Glomerular visceral epithelial cell (primary cell): ENCODE results near the gene SNX4.
"Not testable (repeated sequence)": the region's sequence is repeated elsewhere in the genome, so short reads cannot be mapped to it uniquely, and the experiment has no call there.

Source experiments
- DNase-seq: peaks from one replicate; pipeline ENCODE4 v3.0.0-alpha.2; 2016; ENCODE audit errors: extremely low spot score

SNX4 gene

DNA sequence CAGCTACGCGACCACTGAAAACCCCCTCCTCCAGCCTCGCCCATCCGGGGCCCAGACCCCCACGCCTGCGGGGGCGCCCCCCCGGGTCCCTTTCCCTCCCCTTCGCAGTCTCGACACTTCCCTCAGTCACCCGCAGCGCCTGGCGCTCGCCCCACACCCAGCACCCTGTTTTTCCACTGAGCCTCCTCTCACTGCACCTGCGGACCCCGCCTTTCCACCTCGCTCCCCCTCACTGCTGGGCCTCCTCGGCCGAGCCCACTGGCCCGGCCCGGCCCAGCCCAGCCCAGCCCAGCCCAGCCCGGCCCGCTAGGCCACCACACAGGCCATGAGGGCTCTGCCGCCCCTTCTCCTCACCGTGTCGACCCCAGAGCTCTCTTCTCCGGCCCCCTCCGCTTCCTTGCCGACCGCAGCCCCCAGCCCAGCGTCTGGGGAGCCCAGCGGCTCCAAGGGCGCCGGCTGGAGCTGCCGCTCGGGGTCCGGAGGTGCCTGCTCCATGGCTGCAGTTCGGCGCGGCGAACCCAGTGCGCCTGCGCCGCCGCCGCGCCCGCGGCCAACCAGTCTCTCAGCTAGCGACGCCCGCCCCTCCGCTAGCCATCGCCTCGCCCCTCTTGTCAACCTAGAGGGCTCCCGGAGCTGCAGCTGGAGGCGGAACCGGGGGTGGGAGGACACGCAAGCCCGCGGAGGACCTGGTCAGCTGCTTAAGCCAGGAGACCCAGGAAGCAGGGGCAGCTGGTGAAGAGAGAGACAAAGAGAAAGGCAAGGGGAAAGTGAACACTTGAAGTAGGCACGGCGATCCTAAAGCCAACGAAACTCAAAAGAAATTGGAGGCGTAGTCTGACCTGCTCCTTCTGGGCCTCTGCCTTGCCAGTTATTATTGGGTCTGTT, at the start of gene SNX4:
SNX4 (minus strand) TSS at position 525 of the 885 bp plus-strand sequence; CDS start at position 495, 30 bp downstream.
- DNase-seq: peak; percentile 97

DNA sequence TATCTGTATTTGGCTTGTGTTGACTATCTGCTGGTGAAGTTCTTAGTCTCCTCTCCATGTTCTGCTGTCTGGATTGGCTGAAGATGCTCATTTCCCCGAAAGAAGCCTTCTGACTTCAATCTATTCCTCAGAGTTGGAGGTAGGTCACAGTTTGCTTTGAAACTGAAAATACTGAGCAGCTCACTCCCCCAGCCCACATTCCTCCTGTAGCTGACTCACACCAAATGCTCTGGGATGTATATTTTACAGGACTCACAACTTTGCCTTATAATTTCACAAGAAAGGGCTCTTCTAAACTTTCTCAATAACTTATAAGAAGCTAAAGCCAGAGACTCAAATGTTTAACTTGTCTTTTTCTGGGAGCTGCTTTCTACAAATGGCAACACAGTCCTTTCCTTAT, 36.3 kb upstream of the SNX4 start:
- no peak for DNase-seq

DNA sequence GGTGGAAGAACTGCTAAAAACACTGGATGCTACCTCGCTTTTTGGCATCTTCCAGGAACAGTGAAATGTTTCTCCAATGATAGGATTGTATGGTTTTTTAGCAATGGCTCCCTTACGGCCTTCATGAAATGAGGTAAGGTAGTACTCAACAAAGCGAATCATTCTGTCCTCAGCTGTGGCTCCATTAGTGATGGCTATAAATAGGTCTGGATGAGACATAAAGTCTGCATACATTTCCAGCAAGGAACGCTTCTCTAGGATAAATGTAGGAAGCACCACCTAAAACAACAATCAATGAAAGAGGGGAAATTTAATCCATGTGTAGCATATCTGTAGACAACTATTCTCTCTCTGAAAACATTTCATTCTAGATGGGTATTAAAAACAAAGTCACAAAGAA, 32.4 kb upstream of the SNX4 start:
- no peak for DNase-seq

DNA sequence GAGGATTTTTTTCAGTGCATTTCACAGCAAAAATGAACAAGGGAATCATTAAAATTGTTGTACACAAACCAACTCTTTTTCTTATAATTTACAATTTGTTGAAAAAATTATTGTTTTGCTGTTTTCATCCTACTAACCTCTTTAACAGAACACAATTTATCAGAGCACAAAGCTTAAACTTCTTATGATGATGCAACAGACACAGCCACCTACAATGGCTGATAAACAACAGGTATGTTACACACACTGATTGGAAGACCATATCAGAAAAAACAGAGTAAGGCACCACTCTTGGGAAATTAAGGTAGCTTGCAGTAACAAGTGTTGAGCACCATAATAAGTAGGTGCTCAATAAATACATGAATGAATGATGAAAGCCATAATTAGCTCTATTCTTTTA, 8.9 kb upstream of the SNX4 start:
- no peak for DNase-seq

DNA sequence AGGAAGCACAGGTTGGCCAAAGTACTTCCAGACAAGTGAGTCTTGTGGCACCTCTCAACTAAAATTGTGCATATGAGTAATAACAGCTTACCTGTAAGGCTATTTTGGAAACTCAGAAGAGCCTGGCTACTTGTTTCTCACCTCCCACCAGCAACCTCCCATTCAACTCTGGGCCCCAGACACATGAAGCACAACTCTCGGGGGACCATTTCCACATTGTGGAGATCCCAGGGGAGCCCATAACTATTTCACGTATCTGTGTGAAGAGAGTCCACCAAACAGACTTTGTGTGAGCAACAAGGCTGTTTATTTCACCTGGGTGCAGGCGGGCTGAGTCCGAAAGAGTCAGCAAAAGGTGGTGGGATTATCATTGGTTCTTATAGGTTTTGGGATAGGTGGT, 5.2 kb upstream of the SNX4 start:
- DNase-seq: no peak

DNA sequence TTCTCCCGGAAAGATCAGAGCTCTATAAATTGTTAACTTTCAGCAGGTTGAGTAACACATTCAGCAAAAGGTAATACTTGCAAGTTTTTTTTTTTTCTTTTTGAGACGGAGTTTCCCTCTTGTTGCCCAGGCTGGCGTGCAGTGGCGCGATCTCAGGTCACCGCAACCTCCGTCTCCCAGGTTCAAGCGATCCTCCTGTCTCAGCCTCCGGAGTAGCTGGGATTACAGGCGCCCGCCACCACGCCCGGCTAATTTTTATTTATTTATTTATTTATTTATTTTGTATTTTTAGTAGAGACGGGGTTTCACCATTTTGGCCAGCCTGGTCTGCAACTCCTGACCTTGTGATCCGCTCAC, 539 bp upstream of the SNX4 start:
- not testable (repeated sequence) for DNase-seq

DNA sequence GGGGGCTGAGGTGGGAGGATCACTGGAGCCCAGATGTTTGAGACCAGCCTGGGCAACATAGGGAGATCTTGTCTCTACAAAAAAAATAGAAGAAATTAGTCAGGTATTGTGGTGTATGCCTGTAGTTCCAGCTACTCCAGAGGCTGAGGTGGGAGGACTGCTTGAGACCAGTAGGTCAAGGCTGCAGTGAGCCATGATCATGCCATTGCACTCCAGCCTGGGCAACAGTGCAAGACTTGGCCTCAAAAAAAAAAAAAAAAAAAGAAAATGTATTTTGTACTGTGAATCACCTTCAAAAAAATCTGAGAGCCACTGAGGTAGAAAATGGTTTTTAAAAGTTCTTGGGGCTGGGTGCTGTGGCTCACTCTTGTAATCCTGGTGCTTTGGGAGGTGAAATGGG, 4.6 kb downstream of the SNX4 start:
- no peak for DNase-seq

DNA sequence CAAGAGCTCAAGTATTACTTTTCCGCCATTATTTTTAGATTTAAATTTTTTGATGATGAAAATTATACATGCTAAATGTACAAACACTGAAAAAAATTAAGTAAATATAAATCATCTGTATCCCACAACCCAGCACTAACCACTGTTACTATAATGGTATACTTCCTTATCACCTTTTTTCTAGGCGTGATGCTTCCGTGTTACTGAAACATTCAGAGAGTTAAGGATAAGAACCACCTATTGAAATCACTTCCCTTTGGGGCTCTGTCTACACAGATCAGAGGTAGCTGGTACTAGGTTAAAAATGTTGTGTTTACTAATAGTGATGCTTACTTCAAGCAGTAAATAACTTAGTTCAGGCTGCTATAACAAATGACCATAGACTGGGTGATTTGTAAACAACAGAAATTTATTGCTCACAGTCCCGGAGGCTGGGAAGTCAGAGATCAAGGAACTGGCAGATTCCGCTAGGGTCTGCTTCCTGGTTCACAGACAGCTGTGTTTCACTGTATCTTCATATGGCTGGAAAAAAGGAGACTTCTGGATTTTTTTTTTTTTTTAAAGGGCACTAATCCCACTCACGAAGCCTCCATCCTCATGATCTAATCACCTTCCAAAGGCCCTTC, 6.4 kb downstream of the SNX4 start:
- DNase-seq: no peak

DNA sequence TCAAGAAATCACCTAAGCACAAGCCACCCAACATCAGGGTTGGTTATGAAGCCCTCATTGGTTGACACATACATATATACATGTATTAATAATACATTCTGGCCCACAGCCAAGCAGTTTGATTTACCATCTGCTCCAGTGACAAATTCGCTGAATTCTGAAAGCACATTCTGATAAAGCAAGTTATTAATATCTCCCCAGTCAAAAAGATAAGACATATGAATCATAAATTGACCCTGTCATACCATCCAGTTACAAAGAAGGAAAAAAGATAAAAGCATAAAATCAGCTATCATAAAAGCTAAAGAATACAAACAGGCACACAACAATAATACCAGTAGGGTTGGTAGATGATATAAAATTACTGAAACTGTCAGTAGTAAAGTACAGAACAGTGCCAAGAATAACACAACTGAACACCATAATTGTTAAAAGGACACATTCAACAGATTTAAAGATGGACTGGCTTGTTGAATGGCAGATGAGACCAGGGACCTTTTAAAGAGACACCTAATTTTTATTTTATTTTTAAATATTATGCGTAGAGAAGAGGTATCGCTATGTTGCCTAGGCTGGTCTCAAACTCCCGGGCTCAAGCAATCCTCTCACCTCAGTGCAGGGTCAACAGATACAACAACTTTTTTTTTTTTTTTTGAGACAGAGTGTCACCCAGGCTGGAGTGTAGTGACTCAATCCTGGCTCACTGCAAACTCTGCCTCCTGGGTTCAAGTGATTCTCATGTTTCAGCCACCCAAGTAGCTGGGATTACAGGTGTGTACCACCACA, 7.7 kb downstream of the SNX4 start:
- peak; percentile 14 for DNase-seq

DNA sequence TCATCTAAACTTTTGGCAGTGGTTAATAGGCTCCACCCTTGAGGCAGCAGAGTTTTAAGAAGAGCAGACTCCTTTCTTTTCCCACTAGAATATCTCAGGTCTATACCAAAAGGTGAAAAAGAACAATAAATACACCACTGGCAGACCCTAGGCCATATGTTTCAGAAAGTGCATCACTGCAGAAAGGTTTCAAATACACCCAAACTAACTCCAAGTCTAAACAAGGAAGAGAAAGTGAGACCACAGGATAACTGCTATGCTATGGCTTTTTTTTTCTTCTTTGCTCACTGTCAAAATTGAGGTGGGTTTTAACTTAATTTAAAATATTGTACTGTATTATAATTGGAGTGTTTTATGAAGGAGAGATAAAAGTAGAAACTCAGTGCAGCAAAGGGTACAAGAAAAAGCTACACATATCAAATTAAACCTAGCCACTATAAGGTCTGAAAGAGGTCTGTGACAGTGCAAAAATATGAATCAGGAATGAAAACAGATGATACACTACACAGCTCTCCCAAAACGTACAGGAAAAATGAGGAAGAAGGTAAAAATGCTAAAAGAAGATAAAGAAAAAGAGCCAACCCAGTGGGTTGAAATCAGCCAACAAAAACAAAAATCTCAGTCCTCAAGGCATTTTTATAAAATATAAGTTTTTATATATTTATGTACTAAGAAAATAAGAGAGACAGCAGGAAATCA, 8.4 kb downstream of the SNX4 start:
- no peak for DNase-seq

DNA sequence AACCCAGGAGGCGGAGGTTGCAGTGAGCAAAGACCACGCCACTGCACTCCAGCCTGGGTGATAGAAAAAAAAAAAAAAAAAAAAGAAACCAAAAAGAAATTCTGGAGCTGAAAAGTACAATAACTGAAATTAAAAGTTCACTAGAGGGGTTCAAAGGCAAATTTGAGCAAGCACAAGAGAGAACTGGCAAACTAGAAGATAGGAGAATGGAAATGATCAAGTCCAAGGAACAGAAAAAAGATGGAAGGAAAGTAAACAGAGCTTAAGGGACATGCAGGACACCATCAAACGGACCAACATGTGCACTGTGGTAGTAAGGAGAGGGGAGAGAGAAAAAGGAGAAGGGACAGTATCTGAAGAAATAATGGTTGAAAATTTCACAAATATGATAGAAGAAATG, 12.9 kb downstream of the SNX4 start:
- DNase-seq: no peak

DNA sequence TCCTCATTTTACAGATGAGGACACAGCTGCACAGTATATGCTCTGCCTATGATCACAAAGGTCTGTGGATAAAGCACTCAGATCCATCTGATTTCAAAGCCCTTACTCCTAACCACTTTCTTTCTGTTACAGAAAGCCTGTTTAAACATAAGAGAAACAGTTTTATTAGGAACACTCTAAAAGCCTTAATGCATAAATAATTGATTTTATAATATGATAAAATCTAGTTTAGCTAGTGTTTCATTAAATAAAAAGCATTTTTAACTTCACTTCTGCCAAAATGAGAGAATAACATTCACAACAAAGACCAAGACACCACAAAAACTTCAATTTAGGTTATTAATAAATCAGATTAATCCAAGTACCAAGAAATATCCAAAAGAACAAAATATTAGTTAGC, 21.4 kb downstream of the SNX4 start:
- DNase-seq: no peak

DNA sequence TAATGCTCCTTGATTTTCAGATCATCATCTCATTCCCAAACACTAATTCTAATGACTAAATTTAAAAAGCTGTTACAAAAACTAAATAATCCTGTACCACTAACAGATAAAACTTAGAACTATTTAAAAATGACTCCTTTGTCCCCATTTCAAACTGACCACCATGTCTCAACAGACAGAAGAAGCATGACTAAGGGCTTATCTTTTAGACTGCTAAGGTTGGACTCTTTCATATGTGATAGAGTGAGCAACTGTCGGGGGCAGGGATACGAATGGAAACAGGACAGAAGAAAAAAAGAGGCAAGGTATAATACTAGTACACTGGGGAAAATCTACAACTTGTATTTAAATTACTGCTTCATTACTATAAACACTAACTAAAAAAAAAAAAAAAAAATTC, 23.3 kb downstream of the SNX4 start:
- DNase-seq: no peak

DNA sequence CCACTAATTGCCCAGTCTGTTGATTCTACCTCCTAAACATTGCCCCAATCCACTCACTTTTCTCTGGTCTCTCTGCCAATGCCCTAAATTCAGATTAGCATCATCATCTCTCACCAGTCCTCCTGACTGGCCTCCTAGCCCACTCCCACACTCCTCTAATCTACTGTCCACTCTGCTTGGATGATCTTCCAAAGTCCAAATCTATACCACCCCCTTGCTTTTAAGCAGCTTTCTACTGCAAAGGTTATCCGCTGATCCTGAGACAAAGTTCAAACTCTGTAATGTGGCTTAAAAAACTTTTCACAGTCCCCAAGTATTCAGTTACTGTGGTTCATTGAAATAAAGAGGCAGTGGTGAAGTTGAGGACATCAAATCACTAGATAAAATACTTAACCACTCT, 37.6 kb downstream of the SNX4 start:
- no peak for DNase-seq

DNA sequence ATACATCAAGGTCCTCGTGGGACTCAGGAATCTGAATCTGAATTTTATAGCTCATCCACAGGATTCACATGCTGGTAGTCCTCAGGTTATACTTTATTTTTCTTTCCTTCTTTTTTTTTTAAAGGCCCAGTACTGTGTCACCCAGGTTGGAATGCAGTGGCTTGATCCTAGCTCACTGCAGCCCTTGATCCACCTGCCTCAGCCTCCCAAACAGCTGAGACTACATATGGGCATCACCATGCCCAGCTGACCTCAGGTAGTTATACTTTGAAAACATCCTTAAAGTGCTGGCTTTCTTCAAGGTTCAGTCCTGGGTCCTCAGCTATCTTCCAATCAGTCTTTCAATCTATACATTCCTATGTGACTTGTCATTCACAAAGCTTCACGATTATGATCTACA, 38.2 kb downstream of the SNX4 start:
- no peak for DNase-seq

DNA sequence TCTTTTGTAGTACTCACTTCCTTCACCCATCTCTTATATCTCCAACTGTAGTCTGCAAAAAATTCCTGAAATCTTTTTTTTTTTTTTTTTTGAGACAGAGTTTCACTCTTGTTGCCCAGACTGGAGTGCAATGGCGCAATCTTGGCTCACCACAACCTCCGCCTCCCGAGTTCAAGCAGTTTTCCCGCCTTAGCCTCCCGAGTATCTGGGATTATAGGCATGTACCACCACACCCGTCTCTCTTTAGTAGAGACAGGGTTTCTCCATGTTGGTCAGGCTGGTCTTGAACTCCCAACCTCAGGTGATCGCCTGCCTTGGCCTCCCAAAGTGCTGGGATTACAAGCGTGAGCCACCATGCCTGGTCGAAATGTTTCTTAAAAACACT, 38.6 kb downstream of the SNX4 start:
- DNase-seq: not testable (repeated sequence)

DNA sequence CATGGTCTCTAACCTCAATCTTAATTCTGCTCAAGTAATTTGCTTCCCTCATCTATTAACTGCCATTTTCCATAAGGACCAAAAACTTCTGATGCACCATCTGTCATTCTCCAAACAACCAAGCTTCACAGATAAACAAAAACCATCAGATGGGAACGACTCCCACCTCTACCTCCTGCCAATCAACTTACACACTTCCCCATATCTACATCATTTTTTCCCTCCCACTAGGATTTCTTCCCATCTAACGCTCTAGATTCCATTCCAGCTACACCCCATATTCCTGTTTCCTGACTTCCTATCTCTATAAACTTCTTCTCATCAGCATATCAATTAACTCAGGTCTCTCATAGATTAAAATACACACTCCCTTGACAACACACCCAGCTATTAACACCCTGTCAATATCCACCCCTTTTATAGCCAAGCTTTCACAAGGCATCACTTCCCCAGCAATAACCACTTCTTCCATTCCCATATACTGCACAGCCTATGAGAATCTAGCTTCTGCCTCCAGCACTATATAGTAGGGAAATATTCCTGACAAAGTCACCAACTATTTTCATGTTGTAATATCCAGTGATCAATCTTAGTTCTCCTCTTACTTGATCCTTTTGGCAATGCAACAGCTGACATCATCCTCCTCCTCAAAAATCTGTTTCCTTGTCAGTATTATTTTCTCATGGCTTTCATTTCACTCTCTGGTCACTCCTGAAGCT, 39.2 kb downstream of the SNX4 start:
- no peak for DNase-seq

DNA sequence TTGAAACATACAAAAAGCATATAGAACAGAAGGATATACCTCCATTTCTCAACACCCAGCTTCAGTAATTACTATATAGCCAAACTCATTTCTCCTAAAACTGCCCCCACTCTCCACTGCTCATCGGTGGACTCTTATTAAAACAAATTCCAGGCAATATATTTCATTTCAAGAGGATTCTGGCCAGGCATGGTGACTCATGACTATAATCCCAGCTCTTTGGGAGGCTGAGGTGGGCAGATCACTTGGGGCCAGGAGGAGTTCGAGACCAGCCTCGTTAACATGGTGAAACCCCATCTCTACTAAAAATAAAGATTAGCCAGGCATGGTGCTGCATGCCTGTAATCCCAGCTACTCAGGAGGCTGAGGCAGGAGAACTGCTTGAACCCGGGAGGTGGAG, 40.9 kb downstream of the SNX4 start:
- no peak for DNase-seq

DNA sequence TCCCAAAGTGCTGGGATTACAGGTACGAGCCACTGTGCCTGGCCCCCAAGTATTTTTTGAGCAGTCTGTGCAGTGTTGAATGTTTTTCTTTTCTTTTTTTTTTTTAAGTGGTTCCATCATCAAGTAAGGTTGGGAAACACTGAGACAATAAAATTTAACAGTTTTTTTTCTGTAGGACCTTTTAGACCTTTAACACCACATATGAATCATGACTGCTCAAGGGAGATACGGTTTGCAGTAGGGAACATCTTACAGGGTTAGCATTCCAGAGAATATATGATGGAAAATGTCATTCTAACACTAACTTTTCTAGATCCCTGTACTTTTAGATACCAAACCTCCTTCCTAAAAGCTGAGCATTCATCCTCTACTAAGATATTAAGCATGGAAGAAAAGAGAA, 41.7 kb downstream of the SNX4 start:
- DNase-seq: no peak

DNA sequence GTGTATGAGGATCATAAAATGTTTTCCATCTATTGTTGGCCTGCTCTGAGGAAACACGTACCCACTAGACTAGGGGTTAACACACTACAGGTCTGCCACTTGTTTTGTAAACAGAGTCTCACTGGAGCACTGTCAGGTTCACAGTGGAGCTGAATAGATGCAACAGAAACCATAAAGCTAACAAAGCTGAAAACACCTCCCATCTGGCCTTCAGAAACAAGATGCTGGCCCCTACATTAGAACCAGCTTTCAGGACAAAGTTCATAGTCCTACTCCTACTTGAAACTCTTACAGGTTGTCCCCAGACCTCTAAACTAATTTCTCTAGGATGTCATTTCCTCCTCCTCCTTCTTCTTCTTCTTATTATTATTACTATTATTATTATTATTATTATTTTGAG, 42.3 kb downstream of the SNX4 start:
- DNase-seq: no peak

DNA sequence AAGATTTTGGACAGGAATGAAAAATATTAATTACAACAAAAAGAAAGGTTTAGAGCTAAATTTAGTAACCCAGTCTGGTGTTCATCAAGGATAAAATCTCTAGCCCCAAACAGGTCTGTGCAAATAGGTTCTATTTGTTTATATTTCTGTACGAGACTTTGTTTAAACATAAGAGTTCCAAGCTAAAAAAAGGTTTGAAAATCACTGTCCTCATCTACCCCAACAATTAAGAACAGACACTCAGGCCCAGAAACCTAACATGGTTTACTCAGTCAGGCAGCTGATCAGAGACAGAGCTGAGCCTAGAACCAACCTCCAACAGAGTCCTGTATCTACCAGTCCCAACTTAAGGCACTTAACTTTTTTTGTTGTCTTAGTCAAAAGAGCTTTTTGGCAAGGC, 49.3 kb downstream of the SNX4 start:
- DNase-seq: no peak
